GM19043 (cell line): ENCODE data around the gene LLGL1.

Experiments
- ATAC-seq: cut with Tn5 transposase; IDR thresholded peaks from one replicate; pipeline ENCODE4 v1.9.1; 2021; ENCODE audit warnings: low read depth; ENCODE audit not compliant: unreplicated experiment

LLGL1 gene

DNA sequence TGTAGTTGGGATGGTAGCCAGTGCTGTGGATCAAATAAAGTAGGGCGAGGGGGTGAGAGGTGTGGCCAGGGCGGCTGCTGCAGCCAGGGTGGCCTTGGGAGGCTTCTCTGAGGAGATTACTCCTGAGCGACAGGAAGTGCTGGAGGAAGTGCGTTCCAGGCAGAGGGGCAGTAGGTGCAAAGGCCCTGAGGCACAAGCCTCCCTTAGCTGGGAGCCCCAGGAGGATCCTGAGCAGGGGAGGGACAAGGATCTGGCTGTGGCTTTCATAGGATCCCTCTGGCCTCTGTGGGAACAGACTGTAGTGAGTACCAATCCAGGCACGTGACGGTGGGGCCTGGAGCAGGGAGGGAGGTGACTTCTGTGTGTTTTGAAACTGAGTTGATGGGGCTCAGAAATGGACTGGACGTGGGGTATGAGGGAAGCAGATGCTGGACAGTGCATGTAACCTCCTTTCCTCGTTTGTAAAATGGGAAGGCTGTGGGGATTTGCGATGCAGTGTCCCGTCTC, 2.8 kb downstream of the LLGL1 start:
- no peak for ATAC-seq

DNA sequence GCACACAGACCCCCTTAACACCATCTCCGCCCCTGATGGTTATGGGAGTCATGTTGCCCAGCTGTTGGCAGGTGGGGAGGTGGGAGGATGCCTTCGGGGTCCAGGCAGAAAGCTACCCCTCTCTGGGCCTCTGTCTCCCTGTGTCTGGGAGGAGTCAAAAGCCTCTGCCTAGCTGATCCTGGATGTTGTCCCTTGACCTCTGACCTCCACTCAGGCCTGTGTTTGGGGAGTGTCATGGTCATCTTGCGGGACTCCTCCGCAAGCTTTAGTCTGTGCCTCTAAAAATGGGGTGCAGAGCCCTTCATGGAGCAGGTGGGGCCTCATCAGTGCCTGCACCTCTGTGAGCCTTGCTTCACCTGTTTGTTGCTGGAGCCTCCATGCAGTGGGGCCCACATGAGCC, 3.8 kb downstream of the LLGL1 start:
- ATAC-seq = no peak

DNA sequence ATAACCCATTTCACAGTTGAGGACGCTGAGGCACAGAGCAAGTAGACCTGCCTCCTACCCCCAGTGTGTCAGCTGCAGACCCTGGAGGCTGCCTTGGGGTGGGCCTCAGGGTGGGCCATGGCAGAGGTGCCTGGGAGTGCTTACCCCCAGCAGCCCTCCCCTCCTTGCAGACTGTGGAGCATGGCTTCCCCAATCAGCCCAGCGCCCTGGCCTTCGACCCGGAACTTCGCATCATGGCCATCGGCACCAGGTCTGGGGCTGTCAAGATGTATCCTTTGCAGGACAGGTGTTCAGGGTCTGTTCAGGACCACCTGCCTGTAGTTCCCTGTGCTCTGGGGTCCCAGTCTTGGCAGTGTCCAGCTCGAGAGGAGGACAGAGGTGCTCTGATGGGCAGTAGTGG, 4.3 kb downstream of the LLGL1 start:
- ATAC-seq = no peak

DNA sequence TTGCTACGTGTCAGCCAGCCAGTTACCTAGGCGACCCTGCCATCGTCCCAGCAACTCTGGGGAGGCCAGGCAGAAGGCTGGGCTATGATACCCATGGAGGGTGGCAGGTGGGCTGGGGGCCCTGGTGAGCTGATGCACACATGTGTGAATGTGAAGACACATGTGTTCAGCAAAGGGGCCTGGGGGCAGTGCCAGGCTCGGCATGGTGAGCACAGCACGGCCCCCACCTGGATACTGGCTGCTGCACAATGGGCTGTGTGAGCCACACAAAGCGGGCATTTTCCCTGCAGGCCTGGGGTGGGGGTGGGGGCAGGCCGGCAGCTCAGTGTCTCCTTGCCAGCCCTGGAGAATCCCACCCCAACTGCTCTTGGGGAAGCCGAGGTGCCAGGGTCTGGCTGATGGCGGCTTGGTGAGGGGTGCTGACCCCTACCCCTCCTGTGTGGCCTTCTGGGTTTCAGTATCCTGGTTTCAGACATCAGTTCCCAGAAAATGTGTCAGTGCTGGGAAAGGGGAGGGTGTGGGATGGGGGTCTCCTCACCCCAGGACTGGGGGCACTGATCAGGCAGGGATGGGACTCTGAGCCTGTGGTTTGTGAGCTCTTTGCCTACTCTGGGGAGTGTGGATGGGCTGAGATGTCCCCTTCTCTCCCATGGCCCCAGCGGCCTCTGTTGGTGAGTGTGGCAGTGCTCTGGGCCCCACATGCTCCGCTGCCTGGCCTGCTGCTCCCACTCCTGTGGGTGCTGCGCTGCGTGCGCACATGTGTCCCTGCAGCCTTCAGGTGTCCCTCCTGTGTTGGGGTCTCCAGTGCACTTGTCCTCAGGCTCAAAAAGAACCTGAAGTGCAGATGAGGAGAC, 5.1 kb downstream of the LLGL1 start:
- no peak for ATAC-seq

DNA sequence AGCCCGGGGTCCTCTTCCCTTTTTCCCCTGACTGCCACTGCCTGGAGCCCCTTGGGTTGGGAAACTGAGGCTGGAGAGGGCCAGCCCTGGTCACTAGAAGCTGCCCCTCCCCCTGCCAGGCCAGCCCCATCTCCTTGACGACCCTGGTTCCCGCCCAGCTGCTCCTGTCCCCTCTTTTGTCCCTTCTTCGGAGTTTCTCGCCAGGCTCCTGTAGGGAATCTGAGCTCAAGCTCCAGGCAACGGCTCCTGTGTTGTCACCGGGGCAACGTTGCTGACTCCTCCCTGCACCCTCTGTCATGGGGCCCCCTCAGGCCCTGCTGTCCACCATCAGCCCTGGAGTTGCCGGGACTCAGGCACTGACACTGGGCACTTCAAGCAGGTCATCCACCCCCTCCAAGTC, 5.7 kb downstream of the LLGL1 start:
- ATAC-seq = no peak

DNA sequence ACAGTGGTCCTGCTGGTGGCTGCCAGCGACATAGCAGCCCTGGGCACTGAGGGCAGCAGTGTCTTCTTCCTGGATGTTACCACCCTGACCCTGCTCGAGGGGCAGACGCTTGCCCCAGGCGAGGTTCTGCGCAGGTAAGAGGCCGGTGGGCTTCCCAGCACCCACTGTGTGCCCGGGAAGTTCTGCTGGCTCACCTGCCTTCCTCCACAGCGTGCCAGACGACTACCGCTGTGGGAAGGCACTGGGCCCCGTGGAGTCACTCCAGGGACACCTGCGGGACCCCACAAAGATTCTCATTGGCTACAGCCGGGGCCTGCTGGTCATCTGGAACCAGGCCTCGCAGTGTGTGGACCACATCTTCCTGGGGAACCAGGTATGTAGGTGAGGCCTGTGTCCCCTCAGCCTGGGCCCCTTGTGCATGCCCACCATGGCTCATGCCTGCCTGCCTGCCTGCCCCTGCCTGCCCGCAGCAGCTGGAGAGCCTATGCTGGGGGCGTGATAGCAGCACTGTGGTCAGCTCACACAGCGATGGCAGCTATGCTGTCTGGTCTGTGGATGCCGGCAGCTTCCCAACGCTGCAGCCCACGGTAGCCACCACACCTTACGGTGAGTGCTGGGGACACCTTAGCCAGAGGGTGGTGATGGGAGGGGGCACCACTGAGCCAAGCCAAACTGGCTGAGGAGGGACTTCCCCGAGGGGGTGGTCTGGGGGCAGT, 8.5 kb downstream of the LLGL1 start:
- no peak for ATAC-seq

DNA sequence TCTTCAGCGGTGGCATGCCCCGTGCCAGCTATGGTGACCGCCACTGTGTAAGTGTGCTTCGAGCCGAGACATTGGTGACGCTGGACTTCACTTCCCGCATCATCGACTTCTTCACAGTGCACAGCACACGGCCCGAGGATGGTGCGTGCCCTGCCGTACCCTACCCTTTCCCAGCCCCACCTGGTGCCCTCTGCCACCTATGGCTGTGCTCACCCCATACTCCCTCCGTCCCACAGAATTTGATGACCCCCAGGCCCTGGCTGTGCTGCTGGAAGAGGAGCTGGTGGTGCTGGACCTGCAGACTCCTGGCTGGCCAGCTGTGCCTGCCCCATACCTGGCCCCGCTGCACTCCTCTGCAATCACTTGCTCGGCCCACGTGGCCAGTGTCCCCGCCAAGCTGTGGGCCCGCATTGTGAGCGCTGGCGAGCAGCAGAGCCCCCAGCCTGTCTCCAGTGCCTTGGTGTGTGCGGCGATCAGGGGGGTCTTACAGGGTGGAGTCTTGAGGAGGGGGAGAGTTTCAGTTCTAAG, 9.5 kb downstream of the LLGL1 start:
- ATAC-seq = no peak

DNA sequence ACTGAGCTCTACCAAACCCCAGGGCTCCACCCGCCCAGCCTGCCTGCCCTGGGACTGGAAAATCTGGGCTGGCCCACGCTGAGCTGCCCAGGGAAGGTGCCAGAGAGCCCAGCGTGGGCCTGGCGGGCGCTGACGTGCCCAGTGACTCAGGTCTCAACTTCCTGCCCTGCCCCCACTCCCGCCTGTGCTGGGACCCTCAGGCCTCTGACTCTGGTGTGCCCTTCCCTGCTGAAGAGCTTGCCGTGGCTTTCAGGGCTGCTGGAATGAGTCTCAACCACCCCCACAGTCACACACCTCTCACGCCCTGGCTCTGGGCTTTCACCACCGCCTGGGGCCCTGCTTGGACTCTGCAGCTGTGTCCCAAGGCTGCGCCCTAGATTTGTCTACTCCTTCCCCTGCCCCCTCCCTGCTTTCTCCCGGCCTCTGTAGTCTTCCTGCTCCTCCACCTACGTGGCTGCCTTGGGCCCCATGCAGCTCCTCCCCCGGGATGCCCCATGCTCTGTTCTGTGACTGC, 10.4 kb downstream of the LLGL1 start:
- ATAC-seq = no peak

DNA sequence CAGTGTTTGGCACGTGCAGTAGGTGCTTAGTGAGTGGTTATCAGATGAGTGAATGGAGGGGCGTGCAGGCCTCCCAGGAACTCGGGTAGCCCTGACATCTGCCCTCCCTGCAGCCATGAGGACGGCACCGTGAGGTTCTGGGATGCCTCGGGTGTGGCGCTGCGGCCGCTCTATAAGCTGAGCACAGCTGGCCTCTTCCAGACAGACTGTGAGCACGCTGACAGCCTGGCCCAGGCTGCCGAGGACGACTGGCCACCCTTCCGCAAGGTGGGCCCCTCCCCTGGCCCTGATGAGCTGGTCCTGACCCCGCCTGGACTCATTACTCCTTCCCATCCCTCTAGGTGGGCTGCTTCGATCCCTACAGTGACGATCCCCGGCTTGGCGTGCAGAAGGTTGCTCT, 11.1 kb downstream of the LLGL1 start:
- ATAC-seq = no peak

DNA sequence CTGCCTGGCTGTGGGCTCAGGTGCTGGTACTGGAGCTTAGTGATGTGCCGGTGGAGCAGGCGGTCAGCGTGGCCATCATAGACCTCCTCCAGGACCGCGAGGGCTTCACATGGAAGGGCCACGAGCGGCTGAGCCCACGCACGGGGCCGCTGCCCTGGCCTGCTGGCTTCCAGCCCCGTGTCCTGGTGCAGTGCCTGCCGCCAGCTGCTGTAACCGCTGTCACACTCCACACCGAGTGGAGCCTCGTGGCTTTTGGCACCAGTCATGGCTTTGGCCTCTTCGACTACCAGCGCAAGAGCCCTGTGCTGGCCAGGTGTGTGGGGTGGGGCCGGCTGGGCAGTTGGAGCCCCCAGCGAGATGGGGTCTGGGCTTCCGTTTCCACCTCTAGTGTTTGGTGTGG, 12.0 kb downstream of the LLGL1 start:
- ATAC-seq = no peak

DNA sequence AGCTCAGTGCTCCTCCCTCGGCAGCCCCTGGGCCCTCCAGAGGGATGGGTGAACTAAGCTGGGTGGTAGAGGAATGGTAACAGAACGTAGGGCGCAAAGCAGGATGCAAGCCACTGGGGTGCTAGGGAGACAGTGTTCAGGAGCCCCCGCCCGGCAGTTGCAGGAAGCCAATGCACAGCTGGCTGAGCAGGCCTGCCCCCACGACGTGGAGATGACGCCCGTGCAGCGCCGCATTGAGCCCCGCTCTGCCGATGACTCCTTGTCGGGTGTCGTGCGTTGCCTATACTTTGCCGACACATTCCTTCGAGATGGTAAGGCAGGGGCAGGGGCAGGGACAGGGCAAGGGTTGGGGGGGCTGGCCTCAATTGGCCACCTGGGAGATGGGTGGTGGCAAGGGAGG, 12.9 kb downstream of the LLGL1 start:
- no peak for ATAC-seq

DNA sequence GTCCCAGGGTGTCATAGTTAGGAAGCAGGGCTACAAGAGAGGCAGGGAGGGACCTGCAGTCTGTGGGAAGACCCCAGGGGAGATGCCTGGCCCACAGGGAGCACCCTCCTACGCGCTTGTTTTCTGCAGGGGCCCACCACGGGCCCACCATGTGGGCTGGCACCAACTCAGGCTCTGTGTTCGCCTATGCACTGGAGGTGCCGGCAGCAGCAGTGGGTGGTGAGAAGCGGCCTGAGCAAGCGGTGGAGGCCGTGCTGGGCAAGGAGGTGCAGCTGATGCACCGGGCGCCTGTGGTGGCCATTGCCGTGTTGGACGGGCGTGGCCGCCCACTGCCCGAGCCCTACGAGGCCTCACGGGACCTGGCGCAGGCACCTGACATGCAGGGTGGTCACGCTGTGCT, 15.0 kb downstream of the LLGL1 start:
- no peak for ATAC-seq

DNA sequence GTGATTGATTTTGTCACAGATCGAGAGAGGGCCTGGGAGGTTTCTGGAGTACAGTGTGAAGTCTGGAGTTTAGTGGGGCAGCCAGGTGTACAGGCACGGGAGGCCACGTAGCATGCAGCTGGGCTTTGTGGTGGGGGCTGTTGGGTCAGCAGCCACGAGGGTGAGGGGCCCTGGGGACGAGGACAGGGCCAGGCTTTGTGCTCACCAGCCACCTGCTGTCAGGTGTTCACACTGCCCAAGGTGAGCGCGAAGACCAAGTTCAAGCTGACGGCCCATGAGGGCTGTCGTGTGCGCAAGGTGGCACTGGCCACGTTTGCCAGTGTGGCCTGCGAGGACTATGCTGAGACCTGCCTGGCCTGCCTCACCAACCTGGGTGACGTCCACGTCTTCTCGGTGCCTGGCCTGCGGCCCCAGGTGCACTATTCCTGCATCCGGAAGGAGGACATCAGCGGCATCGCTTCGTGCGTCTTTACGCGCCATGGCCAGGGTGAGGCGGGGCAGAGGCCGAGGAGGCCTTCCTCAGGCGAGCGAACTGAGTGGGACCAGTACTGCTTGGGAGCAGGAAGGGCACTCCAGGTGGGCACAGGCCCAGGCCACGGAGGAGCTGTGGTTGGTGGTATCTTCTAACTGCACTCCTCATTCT, 15.9 kb downstream of the LLGL1 start:
- no peak for ATAC-seq

DNA sequence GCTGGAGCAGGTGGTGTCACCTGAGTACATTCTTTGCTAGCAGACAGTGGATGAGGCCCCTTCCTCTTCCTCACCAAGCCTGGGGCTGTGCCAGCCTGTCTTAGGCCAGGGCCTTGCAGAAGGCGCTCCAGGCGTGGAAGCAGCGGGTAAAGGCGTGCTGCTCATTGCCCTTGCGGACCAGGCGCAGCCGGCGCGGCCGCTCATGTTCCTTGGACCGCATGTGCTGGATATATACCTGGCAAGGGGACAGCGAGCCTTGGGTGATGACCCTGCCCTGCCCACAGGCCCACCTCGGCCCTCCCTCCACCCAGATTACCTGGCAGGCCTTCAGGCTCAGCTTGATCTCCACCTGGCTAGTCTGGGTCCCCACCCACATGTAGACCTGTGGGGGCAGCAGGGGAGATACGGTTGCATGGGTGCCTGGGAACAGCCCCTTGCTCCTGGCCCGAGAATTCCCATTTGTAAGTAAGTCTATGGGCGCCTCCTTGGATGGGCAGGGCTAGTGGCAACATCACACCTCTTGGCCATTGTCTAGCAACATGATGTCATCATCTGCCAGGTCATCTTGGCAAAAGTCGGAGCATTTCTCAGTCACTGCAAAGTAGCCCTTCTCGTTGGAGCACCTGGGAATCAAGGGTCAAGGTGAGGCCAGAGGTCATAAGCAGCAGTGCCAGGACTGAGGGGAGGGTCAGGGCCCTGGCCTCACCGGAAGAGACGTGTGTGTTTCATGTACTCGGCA, 19.8 kb downstream of the LLGL1 start:
- no peak for ATAC-seq

DNA sequence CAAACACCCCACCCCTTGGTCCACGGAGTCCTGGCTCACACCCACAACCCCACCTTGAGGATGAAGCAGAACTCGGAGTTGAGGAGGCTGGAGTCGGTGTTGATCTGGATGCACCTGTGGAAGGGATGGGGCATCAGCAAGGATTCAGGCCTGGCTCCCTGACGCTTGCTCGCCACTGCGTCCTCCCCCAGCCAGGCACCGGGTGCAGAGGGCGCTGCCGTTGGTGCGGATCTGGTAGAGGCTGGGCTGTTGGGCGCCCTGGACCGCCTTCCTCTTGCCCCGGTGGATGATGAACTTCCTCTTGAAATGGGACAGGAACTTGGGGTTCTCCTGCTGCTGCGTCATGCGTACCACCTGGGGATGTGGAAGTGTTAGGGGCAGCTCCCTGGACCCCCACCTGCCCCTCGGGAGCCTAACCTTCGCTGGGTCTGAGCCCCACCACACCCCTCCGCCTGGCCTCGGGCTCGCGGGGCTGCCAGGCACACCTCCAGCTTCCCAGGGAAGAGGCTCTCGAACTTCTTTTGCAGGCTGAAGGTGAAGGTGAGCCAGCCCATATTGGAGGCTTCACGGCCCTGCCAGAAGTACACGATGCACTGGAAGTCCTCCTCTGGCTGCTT, 20.8 kb downstream of the LLGL1 start:
- no peak for ATAC-seq

DNA sequence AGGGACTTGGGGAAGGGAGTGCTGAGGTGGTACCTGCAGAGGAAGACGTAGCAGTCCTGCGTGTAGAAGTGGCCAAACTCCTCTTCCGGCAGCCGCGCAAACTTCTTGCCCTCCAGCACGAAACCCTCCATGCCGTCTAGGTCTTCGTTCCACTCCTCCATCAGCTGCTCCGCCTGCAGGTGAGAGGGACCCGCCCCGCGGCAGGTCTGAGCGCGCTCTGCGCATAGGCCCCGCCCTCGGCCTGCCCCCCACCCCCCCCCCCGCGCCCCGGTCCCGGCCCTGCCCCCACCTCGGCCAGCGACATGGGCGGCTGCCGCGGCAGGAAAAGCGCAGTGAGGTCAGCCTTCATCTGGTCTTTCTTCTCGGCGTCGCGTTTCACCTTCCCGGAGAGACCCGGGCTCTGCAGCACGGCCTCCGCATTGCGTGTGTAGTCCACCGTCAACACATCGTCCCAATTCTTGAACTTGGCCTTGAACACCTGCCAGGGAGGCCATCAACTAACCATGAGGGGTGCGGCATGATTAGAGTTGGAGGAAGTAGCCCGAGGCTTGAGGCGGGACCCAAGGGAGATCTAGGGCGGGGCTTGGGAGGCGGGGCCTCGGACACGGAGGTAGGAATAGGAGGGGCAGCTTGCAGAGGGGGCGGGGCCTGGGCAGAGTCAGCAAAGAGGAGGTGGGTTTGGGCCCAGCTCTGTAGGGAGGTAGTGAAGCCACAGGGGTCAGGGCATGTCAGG, 21.6 kb downstream of the LLGL1 start:
- no peak for ATAC-seq

DNA sequence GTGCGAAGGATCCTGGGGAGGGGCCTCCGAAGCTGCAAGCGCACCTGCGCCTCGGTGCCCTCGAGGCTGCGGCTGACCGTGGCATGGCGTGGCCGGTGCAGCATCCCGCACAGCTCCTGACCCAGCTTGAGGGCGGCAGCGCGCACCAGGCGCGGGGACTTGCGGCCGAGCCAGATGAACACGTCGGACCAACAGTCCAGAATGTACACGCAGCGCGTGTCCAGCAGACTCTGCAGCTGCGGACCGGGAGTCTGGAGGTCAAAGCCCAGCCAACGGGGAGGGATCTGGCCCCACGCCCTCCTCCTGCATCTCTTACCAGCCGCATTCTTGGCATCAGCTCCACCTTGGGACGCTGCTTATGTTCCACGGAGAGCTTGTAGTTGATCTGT, 22.2 kb downstream of the LLGL1 start:
- ATAC-seq = no peak

DNA sequence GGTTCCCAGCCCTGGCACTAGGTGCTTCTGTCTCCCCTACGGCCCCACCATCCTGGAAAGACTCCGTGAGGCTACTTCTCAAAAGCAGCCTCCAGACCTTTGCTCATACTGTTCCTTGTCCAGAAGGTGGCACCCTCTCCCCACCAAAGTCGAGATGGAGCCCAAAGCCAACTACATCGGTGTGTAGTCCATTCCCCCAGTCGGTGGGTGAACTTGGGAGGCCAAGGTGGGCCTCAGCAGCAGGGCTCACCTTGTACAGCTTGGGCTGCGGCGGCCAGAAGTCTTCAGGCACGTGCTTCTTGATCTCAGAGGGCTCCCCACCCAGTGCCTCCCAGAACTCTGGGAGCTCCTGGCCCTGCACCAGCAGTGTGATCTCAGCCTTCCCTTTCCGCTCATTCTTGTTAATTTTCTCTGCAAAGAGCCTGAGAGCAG, 22.9 kb downstream of the LLGL1 start:
- ATAC-seq = no peak

DNA sequence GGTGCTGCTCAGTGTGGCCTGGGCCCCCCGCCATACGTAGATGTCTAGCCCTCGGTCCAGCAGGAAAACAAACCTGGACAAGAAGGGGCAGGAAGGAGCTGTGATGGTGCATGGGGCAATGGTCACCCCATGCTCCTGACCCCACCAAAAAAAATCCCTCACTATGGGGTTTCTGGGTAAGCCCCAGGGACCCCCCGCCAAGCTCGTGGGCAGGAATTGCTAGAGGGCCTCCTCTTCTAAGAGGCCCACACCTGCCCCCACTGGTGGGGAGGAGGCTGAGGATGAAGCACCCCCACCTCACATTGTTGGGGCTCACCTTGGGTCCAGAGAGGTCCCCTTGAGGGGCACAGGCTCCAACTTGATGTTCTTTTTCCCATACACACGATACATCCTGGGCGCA, 23.4 kb downstream of the LLGL1 start:
- no peak for ATAC-seq
